Lower leg skin (tissue), 3 donors: ENCODE measurements around the gene SELL.

Source experiments
- CTCF ChIP-seq, 3 donors: fragments of 450-650 bp; IDR thresholded peaks; one replicate each; pipeline ENCODE4 v1.5.1; 2016; ENCODE audit warnings: antibody characterized with exemption in 3 of 3, mild to moderate bottlenecking in 3 of 3, moderate library complexity in 2 of 3
- POLR2A ChIP-seq, 2 donors: fragments of 450-650 bp; IDR thresholded peaks; one replicate each; pipeline ENCODE4 v1.6.1; 2016 to 2017; ENCODE audit warnings: antibody characterized with exemption in 2 of 2, mild to moderate bottlenecking in 1 of 2, moderate library complexity in 1 of 2

GRCh38 chr1:169711469-169712308 lies at the start of gene SELL:
- TF ChIP-seq POLR2A (IDR thresholded peaks at IDR 0.05), result no peak
- TF ChIP-seq CTCF (IDR thresholded peaks at IDR 0.05), result peak in 1 of 3 donors; percentile 19
